SK-N-SH (cell line): Measurements from ENCODE around the gene DENND2D. TPM values are rescaled to one million over a fixed set of nuclear protein-coding genes. Genes with fewer than 3 reads are reported as not detected.

Experiments used
- CTCF ChIA-PET: fragments of 300-600, 350-600 bp; formaldehyde crosslinking; extraction: SDS; loops from one replicate; lab custom pipeline; 2021; lab: Yijun Ruan, JAX
- POLR2A ChIA-PET: fragments of 350-600 bp; sonication (Branson Sonifier 250); formaldehyde crosslinking; extraction: SDS; loops from one replicate; lab custom pipeline; 2020; ENCODE audit warnings: antibody characterized with exemption, inconsistent platforms; lab: Yijun Ruan, JAX
- DNase-seq: peaks from one replicate; pipeline ENCODE4 v3.0.0; 2012
- H2AFZ ChIP-seq: fragments of 200-600 bp; sonication (generic); 2 replicates; pipeline ENCODE4 v1.8.1; 2016; ENCODE audit warnings: antibody characterized with exemption, mild to moderate bottlenecking, low read depth
- H3F3A ChIP-seq: fragments of 200-600 bp; sonication (generic); replicated peaks from 2 replicates; pipeline ENCODE3; 2016; ENCODE audit warnings: antibody characterized with exemption, mild to moderate bottlenecking; ENCODE audit not compliant: insufficient read depth
- H3K27ac ChIP-seq, 2 experiments: fragments of 200-500 bp in 1 of 2; fragments of 200-600 bp in 1 of 2; sonication (Bioruptor generic) in 1 of 2; sonication (generic), shearing (Covaris generic) in 1 of 2; 2 replicates each; pipeline versions ENCODE4 v1.5.1 to v1.6.1; 2014 to 2016; ENCODE audit warnings: low read depth in 2 of 2, inconsistent platforms in 1 of 2, low read length in 1 of 2, mild to moderate bottlenecking in 1 of 2, mixed read lengths in 1 of 2
- H3K27me3 ChIP-seq: fragments of 200-600 bp; sonication (generic), shearing (Covaris generic); 2 replicates; pipeline ENCODE4 v1.6.1; 2016; ENCODE audit warnings: mixed run types; ENCODE audit not compliant: insufficient read depth
- H3K36me3 ChIP-seq, 2 experiments: fragments of 200-500 bp in 1 of 2; fragments of 200-600 bp in 1 of 2; sonication (Bioruptor generic) in 1 of 2; sonication (generic) in 1 of 2; replicated peaks in 1 of 2; 2 replicates each; pipeline versions ENCODE3 to v1.5.1; 2014 to 2016; ENCODE audit warnings: low read length in 1 of 2, mild to moderate bottlenecking in 1 of 2; ENCODE audit not compliant: insufficient read depth in 2 of 2, control insufficient read depth in 1 of 2
- H3K4me1 ChIP-seq, 2 experiments: fragments of 200-500 bp in 1 of 2; fragments of 200-600 bp in 1 of 2; sonication (Bioruptor generic) in 1 of 2; sonication (generic), shearing (Covaris generic) in 1 of 2; 2 replicates each; pipeline versions ENCODE4 v1.5.1 to v1.6.1; 2014 to 2016; ENCODE audit warnings: low read depth in 1 of 2, low read length in 1 of 2, mixed run types in 1 of 2; ENCODE audit not compliant: insufficient read depth in 2 of 2, control insufficient read depth in 1 of 2
- H3K4me2 ChIP-seq: fragments of 200-600 bp; sonication (generic), shearing (Covaris generic); 2 replicates; pipeline ENCODE4 v1.6.1; 2017; ENCODE audit warnings: mixed run types
- H3K4me3 ChIP-seq, 2 experiments: fragments of 200-500 bp in 1 of 2; fragments of 200-600 bp in 1 of 2; sonication (Bioruptor generic) in 1 of 2; sonication (generic), shearing (Covaris generic) in 1 of 2; 2 replicates each; pipeline versions ENCODE4 v1.5.1 to v1.8.1; 2014 to 2016; ENCODE audit warnings: low read depth in 2 of 2, inconsistent platforms in 1 of 2, low read length in 1 of 2, mild to moderate bottlenecking in 1 of 2, mixed read lengths in 1 of 2, moderate library complexity in 1 of 2
- H3K79me2 ChIP-seq: fragments of 200-600 bp; sonication (generic); 2 replicates; pipeline ENCODE4 v1.8.1; 2017; ENCODE audit warnings: mild to moderate bottlenecking; ENCODE audit not compliant: insufficient read depth
- H3K9ac ChIP-seq: fragments of 200-600 bp; sonication (generic); 2 replicates; pipeline ENCODE4 v1.6.1; 2017; ENCODE audit warnings: mixed run types
- H3K9me2 ChIP-seq: fragments of 200-600 bp; sonication (generic); 2 replicates; pipeline ENCODE4 v1.6.1; 2017; ENCODE audit warnings: mixed run types
- H3K9me3 ChIP-seq: fragments of 200-600 bp; sonication (generic); 2 replicates; pipeline ENCODE4 v1.6.1; 2017; ENCODE audit warnings: mixed run types, mild to moderate bottlenecking, moderate library complexity
- H4K20me1 ChIP-seq: fragments of 200-600 bp; sonication (generic); 2 replicates; pipeline ENCODE4 v1.6.1; 2017; ENCODE audit warnings: mild to moderate bottlenecking, mixed run types; ENCODE audit not compliant: insufficient read depth
- ELF1 ChIP-seq: IDR thresholded peaks from 2 replicates; pipeline ENCODE4 v1.4.0; 2012
- EZH2phosphoT487 ChIP-seq: fragments of 200-600 bp; sonication (generic); IDR thresholded peaks from 2 replicates; pipeline ENCODE4 v1.6.1; 2017; ENCODE audit warnings: low read depth, mixed run types, mild to moderate bottlenecking, antibody characterized with exemption, moderate library complexity, borderline replicate concordance
- FOSL2 ChIP-seq: IDR thresholded peaks from 2 replicates; pipeline ENCODE4 v1.4.0; 2012; ENCODE audit warnings: low read depth, mild to moderate bottlenecking, moderate library complexity, borderline replicate concordance
- FOXM1 ChIP-seq: IDR thresholded peaks from 2 replicates; pipeline ENCODE4 v1.4.0; 2012; ENCODE audit warnings: low read depth, mild to moderate bottlenecking
- GATA2 ChIP-seq: sonication (generic); formaldehyde crosslinking; IDR thresholded peaks from 2 replicates; pipeline ENCODE4 v1.5.0; 2020; ENCODE audit warnings: mild to moderate bottlenecking, missing genetic modification reagents
- JUND ChIP-seq: IDR thresholded peaks from 2 replicates; pipeline ENCODE4 v1.4.0; 2012
- MEF2A ChIP-seq: IDR thresholded peaks from 2 replicates; pipeline ENCODE4 v1.4.0; 2012; ENCODE audit warnings: low read depth, borderline replicate concordance
- MXI1 ChIP-seq: IDR thresholded peaks from 2 replicates; pipeline ENCODE4 v1.6.1; 2012; ENCODE audit warnings: mild to moderate bottlenecking, low read depth, low read length, improper control_type of control experiment
- NFIC ChIP-seq: IDR thresholded peaks from 2 replicates; pipeline ENCODE4 v1.4.0; 2012; ENCODE audit warnings: borderline replicate concordance
- RXRA ChIP-seq: IDR thresholded peaks from 2 replicates; pipeline ENCODE4 v1.4.0; 2012; ENCODE audit warnings: low read depth, mild to moderate bottlenecking, borderline replicate concordance
- YY1 ChIP-seq: IDR thresholded peaks from 2 replicates; pipeline ENCODE4 v1.4.0; 2012; ENCODE audit warnings: low read depth, mild to moderate bottlenecking
- WGBS: methylation state at CpG from one replicate; pipeline ENCODE4 v1.1.6; 2017; ENCODE audit warnings: low lambda C conversion rate; 5-methylcytosine and 5-hydroxymethylcytosine counted together
- polyA plus RNA-seq, 3 experiments: library from polyadenylated mRNA; depleted of rRNA; stranded (reverse); fragments of >200 nt; gene quantifications; 2 replicates each; pipeline ENCODE4 v1.2.3, GENCODE V29; 2012
- TF ChIP-seq, protein P1 (sequence below): IDR thresholded peaks from 2 replicates; pipeline ENCODE4 v1.4.0; 2012; ENCODE audit warnings: low read depth, borderline replicate concordance
- TF ChIP-seq, protein P2 (sequence below): IDR thresholded peaks from 2 replicates; pipeline ENCODE4 v1.4.0; 2012; ENCODE audit warnings: low read depth
- TF ChIP-seq, protein P3 (sequence below): fragments of 150-350 bp; IDR thresholded peaks from 2 replicates; pipeline ENCODE4 v1.6.1; 2016; ENCODE audit warnings: mild to moderate bottlenecking, low read depth, low read length
- TF ChIP-seq, protein P4 (sequence below): fragments of 150-350 bp; IDR thresholded peaks from 2 replicates; pipeline ENCODE4 v1.6.1; 2017; ENCODE audit warnings: antibody characterized with exemption, low read length, low read depth, borderline replicate concordance

The DENND2D gene, protein sequence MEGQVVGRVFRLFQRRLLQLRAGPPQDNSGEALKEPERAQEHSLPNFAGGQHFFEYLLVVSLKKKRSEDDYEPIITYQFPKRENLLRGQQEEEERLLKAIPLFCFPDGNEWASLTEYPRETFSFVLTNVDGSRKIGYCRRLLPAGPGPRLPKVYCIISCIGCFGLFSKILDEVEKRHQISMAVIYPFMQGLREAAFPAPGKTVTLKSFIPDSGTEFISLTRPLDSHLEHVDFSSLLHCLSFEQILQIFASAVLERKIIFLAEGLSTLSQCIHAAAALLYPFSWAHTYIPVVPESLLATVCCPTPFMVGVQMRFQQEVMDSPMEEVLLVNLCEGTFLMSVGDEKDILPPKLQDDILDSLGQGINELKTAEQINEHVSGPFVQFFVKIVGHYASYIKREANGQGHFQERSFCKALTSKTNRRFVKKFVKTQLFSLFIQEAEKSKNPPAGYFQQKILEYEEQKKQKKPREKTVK
- polyA plus RNA-seq (2012; rRNA removed) = 1.3 and 1.6 TPM in 2 replicates
- 1.1 and 1.6 TPM in 2 replicates for polyA plus RNA-seq (2012; cell fraction: cytosol; rRNA removed)
- 1.3 and 2.3 TPM in 2 replicates for polyA plus RNA-seq (2012; cell fraction: nucleus; rRNA removed)

DNA sequence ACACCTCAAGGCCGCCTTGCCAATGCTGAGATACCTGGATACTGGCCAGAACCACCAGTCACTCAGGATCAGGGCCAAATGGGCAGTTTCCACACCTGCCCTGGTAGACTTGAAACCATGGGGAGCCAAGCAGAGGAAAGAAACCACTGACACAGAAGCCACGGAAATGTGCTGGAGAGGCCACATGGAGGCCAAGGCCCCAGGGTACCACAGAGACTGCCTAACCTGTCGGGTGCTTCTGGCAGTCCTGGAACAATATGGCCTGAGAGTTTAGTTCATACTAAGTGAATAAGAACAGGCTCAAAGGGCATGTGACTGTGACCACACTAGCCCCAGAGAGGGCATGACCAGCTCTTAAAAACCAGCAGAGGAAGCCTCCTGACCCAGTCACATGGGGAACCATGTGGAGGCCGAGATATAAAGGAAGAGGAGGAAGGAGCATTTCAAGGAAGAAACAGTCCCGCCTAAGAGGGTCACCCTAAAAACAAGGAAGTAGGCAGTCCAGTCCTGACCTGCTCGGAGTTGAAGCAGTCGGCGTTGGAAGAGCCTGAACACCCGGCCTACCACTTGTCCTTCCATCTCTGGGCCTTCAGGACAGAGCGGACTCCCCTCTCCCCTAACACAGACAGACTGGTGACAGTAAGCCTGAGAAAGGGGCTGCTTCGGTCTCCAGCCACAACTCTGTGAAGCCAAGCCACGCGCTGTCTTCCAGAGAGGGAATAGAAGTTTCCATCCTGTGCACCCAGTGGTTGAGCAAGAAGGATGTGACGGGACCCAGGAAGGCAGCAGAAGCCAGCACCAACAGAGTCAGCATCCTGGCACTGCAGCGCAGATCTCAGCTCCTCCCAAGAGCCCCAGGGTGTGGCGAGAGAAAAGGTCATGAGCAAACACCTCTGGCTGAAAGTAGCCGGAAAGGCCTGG, at the start of gene DENND2D:
Gene DENND2D (minus strand): TSS at position 766 of the 921 bp plus-strand sequence. CDS start 187 bp downstream, at position 579.
- POLR2A ChIA-PET = interaction anchor here (0.8 kb wide), 1 partner anchor 61 kb away, joined by 3 read pairs; no protein-coding TSS in a partner anchor
- no peaks in the 10 kb centered on the region for H3F3A ChIP-seq
- WGBS = 81% methylated on average over 13 of the region's 17 CpGs
- H3K4me3 ChIP-seq = no peak within 1 kb of the TSS
- no peak for DNase-seq
- no peaks in the 10 kb centered on the region; a peak in 1 of 4 replicates for H3K4me1 ChIP-seq
- no peaks in the 10 kb centered on the region for H3K79me2 ChIP-seq
- no peaks in the 10 kb centered on the region for H3K36me3 ChIP-seq
- no peak within 1 kb of the TSS for H2AFZ ChIP-seq
- no peaks in the 10 kb centered on the region for H4K20me1 ChIP-seq
- H3K27me3 ChIP-seq = no peaks in the 10 kb centered on the region
- H3K9ac ChIP-seq = no peak within 1 kb of the TSS
- TF ChIP-seq NFIC (no peak), RXRA (no peak), MXI1 (no peak), FOXM1 (no peak), ELF1 (no peak), JUND (no peak), FOSL2 (no peak), MEF2A (no peak), EZH2phosphoT487 (no peak), YY1 (no peak), GATA2 (CRISPR knock-in tag) (no peak)
- TF ChIP-seq, protein P1, sequence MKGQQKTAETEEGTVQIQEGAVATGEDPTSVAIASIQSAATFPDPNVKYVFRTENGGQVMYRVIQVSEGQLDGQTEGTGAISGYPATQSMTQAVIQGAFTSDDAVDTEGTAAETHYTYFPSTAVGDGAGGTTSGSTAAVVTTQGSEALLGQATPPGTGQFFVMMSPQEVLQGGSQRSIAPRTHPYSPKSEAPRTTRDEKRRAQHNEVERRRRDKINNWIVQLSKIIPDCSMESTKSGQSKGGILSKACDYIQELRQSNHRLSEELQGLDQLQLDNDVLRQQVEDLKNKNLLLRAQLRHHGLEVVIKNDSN = no peak
- TF ChIP-seq, protein P2, sequence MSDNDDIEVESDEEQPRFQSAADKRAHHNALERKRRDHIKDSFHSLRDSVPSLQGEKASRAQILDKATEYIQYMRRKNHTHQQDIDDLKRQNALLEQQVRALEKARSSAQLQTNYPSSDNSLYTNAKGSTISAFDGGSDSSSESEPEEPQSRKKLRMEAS = no peak
- TF ChIP-seq, protein P3, sequence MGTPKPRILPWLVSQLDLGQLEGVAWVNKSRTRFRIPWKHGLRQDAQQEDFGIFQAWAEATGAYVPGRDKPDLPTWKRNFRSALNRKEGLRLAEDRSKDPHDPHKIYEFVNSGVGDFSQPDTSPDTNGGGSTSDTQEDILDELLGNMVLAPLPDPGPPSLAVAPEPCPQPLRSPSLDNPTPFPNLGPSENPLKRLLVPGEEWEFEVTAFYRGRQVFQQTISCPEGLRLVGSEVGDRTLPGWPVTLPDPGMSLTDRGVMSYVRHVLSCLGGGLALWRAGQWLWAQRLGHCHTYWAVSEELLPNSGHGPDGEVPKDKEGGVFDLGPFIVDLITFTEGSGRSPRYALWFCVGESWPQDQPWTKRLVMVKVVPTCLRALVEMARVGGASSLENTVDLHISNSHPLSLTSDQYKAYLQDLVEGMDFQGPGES = no peak
- TF ChIP-seq, protein P4, sequence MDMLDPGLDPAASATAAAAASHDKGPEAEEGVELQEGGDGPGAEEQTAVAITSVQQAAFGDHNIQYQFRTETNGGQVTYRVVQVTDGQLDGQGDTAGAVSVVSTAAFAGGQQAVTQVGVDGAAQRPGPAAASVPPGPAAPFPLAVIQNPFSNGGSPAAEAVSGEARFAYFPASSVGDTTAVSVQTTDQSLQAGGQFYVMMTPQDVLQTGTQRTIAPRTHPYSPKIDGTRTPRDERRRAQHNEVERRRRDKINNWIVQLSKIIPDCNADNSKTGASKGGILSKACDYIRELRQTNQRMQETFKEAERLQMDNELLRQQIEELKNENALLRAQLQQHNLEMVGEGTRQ = no peak
- no peaks in the 10 kb centered on the region for H3K9me3 ChIP-seq
- H3K27ac ChIP-seq = no peak within 1 kb of the TSS
- no peaks in the 10 kb centered on the region for H3K9me2 ChIP-seq
- CTCF ChIA-PET = interaction anchor here (1.0 to 2.2 kb wide), 2 partner anchors 23 kb away, joined by 4 to 9 read pairs; no protein-coding TSS in a partner anchor
- no peak within 1 kb of the TSS for H3K4me2 ChIP-seq
